NCI-H2171 treated with DMSO at 0.1 percent for 48 hours (cell line): ENCODE data around the gene FAM25G.

ENCODE experiments used
- DNase-seq: peaks from one replicate; lab custom pipeline; 2025; lab: John Stamatoyannopoulos, UW

Gene FAM25G

GRCh38 chr10:47449102-47449978 lies 42.2 kb downstream of the FAM25G start:
- DNase-seq = no peak

- DNase-seq = no peak
Observed at GRCh38 chr10:47447705-47448104, 43.8 kb downstream of the FAM25G start.

GRCh38 chr10:47447209-47447608 lies 44.3 kb downstream of the FAM25G start:
- no peak for DNase-seq

DNA sequence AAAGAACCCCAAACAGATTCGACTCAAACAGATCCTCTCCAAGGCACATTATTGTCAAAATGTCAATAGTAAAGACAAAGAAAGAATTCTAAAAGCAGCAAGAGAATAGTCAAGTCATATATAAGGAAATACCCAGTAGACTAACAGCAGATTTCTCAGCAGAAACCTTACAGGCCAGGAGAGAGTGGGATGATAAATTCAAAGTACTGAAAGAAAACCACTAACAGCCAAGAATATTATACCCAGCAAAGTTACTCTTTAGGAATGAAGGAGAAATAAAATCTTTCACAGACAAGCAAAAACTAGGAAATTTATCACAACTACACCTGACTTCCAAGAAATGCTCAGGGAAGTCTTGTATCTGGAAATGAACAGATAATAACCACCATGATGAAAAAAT lies 45.8 kb downstream of the FAM25G start:
- DNase-seq = no peak

GRCh38 chr10:47444047-47444446 lies 47.5 kb downstream of the FAM25G start:
- no peak for DNase-seq

- no peak for DNase-seq
Observed at GRCh38 chr10:47443145-47443544, 48.4 kb downstream of the FAM25G start.

- no peak for DNase-seq
Observed at GRCh38 chr10:47442351-47442750, 49.1 kb downstream of the FAM25G start.

- no peak for DNase-seq
Observed at GRCh38 chr10:47441938-47442337, 49.6 kb downstream of the FAM25G start.

DNA sequence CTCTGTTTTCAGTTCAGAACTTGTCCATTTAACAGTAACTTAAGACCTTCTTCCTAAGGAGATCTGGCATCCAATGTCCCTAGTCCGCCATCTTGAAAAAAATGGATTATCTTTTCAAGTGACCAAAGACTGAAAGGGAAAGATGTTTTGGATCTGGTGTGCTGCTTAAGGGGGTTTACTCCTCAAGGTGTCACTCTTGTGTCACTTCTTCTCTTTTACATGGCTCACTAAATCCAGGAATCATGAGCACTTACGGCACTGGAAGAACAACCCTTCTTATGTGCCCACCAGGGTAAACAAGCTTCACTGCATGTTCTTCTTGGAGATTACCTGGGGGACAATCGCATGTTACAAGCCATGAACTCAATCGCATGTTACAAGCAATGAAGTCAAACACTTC lies 51.3 kb downstream of the FAM25G start:
- no peak for DNase-seq

- peak; percentile 4 for DNase-seq
Observed at GRCh38 chr10:47438857-47439474, 52.5 kb downstream of the FAM25G start.
